ENCODE measurements around the gene GPLD1. TPM values are rescaled to one million over a fixed set of nuclear protein-coding genes. Genes with fewer than 3 reads are reported as not detected.
"Not testable (repeated sequence)": the region's sequence is repeated elsewhere in the genome, so short reads cannot be mapped to it uniquely, and the experiment has no call there.

Gene GPLD1
- 0.19 and 0.26 TPM in 2 replicates for total RNA-seq
- polyA plus RNA-seq (2012), result 0.33 TPM

- no peak for DNase-seq (ENCODE audit: low read depth)
Observed at GRCh38 chr6:24489470-24489869, at the start of gene GPLD1. Gene GPLD1, minus strand, starts transcription at chr6:24489578. Its CDS starts 67 bp downstream, at chr6:24489511.

GRCh38 chr6:24537771-24538385, 48.5 kb upstream of the GPLD1 start:
- DNase-seq (ENCODE audit: low read depth), result no peak

DNA sequence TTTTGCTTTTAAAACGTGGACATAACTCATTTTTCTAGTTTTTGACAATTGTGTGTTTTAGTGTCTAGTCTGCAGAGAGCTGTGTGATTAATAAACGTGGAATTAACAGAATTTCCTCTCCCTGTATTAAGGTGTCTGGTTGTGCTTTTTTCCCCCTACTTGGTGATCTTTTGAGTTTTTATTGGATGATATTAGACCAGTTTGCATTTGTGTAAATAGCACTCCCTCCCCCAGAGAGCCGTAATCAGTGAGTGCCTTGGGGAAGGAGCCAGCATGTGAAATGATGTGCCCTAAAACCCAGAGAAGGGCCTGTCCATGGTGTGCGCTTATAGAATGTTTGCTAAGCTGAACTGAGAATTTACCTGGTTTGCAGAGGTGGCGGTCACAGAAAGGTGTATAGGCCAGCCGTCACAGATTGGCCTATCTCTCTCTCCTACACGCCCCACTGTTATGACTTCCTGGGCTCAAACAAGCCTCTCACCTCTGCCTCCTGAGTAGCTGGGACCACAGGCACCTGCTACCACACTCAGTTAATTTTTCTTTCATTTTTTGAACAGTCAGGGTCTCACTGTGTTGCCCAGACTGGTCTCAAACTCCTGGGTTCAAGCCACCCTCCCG, 47.8 kb upstream of the GPLD1 start:
- no peak for DNase-seq (ENCODE audit: low read depth)

GRCh38 chr6:24536466-24536865, 47.1 kb upstream of the GPLD1 start:
- no peak for DNase-seq (ENCODE audit: low read depth)

DNA sequence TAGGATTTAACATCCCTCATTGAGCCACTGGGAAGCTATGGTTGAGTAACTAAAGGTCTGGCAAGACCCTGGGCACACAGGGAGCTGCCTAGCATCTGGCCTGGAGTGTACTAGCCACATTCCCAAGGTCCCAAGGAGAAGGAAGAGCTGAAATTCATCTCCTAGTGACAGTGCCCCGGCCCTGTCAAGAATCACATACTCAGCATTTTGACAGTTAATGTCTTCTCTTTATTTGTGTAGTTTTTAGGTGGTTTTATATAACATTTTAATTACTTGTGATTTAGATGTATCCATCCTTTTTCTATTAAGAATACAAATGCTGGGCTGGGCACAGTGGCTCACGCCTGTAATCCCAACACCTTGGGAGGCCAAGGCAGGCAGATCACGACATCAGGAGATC, 45.8 kb upstream of the GPLD1 start:
- DNase-seq (ENCODE audit: low read depth), result no peak

GRCh38 chr6:24534329-24534728, 45.0 kb upstream of the GPLD1 start:
- DNase-seq (ENCODE audit: low read depth), result no peak

GRCh38 chr6:24529985-24530384, 40.6 kb upstream of the GPLD1 start:
- no peak for DNase-seq (ENCODE audit: low read depth)

GRCh38 chr6:24524805-24525204, 35.4 kb upstream of the GPLD1 start:
- peak; percentile 36 for DNase-seq (ENCODE audit: low read depth)

- no peak for DNase-seq (ENCODE audit: low read depth)
Observed at GRCh38 chr6:24524329-24524728, 35.0 kb upstream of the GPLD1 start.

DNA sequence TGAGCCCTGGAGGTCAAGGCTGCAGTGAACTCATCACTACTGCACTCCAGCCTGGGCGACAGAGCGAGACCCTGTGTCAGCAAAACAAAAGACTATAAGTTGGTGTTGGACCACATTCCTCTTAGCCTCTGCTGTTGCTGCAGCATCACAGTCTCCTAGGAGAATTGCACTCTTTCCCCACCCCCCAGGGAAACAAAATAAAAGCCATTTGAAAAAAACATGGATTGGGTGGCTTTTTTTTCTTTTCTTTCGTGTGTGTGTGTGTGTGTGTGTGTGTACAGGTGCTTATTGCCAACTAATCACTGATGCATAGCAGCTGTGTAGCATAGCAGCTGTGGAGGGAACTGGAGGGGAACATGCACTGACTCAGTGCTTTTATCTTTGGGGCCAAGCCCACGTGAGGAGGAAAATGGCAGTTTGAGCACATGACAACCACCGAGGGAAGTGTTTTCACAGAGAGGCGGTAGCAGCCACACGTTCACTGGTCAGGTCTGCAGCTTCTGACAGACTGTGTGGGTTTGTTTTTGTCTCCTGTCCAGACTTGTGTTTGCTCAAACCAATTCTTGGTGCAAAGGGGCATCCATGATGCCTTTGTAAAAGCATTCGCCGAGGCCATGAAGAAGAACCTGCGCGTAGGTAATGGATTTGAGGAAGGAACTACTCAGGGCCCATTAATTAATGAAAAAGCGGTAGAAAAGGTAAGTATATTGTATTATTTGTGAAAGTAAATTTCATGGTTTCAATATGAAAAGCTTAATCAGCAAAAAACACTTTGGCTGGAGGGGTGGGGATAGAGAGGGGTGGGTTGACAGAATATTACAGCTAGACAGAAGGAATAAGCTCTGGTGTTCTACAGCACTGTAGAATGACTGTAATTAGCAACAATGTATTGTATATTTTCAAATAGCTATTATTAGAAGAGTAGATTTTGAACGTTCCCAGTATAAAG, 33.1 kb upstream of the GPLD1 start:
- peak; percentile 46 for DNase-seq (ENCODE audit: low read depth)

GRCh38 chr6:24520929-24521546, 31.7 kb upstream of the GPLD1 start:
- DNase-seq (ENCODE audit: low read depth), result peak; percentile 55

- no peak for DNase-seq (ENCODE audit: low read depth)
Observed at GRCh38 chr6:24517659-24518543, 28.5 kb upstream of the GPLD1 start.

- no peak for DNase-seq (ENCODE audit: low read depth)
Observed at GRCh38 chr6:24513602-24514001, 24.2 kb upstream of the GPLD1 start.

DNA sequence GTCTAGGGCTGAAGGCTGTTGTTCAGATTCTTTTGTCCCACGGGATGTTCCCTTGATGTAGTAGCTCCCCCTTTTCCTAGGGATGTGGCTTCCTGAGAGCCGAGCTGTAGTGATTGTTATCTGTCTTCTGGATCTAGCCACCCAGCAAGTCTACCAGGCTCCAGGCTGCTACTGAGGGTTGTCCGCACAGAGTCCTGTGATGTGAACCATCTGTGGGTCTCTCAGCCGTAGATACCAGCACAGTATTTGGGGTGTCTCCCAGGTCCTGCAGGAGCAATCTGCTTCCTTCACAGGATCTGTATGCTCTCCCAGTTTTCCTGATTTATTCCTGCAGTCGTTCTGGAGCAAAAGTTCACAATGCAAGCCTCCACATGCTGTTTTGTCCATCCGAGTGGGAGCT, 22.6 kb upstream of the GPLD1 start:
- not testable (repeated sequence) for DNase-seq (ENCODE audit: low read depth)

- peak; percentile 18 for DNase-seq (ENCODE audit: low read depth)
Observed at GRCh38 chr6:24506814-24507520, 17.6 kb upstream of the GPLD1 start.

GRCh38 chr6:24504649-24505586, 15.5 kb upstream of the GPLD1 start:
- DNase-seq (ENCODE audit: low read depth), result no peak

DNA sequence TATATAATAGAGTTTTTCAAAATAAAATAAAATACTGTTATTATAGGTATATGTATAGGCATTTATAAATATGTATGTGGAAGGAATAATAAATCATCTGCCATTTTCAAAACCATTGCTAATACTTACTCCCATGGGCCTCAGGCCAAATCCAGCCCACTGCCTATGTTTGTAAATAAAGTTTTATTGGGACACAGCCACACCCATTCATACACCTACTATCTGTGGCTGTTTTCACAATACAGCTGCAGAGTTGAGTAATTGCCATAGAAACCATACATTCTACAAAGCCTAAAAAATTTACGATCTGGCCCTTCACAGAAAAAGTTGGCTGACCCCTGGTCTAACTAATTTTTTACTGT, 14.9 kb upstream of the GPLD1 start:
- no peak for DNase-seq (ENCODE audit: low read depth)

DNA sequence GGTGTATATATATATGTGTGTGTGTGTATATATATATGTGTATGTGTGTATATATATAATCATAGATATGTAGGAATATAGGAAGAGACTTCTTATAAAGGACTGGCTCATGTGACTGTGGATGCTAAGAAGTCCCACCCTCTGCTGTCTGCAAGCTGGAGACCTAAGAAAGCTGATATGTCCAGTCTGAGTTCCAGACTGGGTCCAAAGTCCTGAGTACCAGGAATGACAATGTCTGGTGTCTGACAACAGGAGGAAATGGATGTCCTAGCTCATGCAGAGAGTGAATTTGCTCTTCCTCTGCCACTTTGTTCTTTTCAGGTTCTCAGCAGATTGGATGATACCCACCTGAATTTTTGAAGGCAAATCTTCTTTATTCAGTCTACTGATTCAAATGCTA, 12.5 kb upstream of the GPLD1 start:
- no peak for DNase-seq (ENCODE audit: low read depth)

GRCh38 chr6:24501374-24501773, 12.0 kb upstream of the GPLD1 start:
- DNase-seq (ENCODE audit: low read depth), result no peak

Data from myocyte (in vitro differentiated cells).